Measurements from ENCODE around the gene SLC7A6.

SLC7A6 gene

DNA sequence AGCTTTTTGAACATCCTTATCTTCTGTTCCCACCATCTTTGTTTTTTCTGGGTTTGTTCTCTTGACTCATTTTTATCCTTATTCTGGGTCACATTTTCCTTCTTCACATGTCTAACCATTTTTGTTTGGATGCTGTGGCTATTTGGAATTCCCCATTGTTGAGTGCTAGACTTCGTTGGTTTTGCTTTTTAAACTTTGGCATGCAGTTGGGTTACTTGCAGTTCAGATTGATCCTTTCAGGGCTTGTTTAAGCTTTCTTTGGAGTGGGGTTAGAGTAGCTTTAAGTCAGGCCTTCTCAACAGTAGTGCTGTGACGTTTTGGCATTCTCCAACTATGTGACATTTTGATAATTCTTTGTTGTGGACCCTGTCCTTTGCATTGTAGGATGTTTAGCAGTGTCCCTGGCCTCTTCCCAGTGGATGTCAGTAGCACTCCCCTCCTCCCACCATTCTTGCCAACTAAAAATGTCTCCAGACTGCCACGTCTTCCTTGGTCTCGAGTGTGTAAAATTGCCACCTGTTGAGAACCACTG, 67.6 kb downstream of the SLC7A6 start:
- Mint-ChIP-seq H3K36me3 (ENCODE audit: low read depth) (peaks cover 42% of the 10 kb centered on the region), H3K9me3 (no peaks in the 10 kb centered on the region), H3K27ac (peak overlapping the region; percentile 77), H3K4me3 (peak overlapping the region; percentile 18), H3K27me3 (no peaks in the 10 kb centered on the region), H3K4me1 (ENCODE audit: low read depth) (peaks cover 27% of the 10 kb centered on the region)
- intact Hi-C loops (cut with micrococcal nuclease) = no loop called here

DNA sequence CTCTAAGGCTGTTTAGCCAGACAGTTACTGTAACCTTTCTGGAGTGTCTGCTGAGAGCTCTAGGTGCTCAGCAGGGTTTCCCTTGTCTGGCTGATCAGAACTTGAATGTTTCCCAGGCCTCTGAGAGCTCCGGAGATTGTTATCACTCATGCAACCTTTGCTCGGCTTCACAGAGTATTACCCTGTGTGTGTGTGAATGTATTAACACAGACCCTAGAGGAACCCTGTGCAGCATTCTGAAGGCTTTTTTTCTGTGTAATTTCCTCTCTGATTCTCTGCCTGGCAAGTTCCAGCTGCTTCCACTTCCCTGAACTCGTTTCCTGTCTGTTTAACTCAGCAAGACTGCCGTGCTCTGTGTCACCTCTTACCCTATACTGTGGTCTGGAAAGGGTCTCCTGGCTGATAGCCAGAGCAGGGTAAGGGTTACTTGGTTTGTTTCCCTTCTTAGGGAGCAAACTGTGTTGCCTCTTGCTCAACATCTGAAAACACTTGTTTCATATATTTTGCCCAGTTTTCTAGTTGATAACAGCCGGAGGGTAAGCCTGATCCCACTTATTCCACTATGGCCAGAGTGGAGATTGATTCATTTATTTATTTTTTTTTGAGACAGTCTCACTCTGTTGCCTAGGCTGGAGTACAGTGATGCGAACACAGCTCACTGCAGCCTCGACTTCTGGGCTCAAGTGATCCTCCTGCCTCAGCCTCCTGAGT, 68.2 kb downstream of the SLC7A6 start:
- H3K4me1 Mint-ChIP-seq (ENCODE audit: low read depth) = peaks cover 27% of the 10 kb centered on the region
- H3K27ac Mint-ChIP-seq = peak overlapping the region; percentile 77
- H3K4me3 Mint-ChIP-seq = peak overlapping the region; percentile 18
- no peaks in the 10 kb centered on the region for H3K9me3 Mint-ChIP-seq
- intact Hi-C loops (cut with micrococcal nuclease) = no loop called here
- H3K36me3 Mint-ChIP-seq (ENCODE audit: low read depth) = peaks cover 43% of the 10 kb centered on the region
- no peaks in the 10 kb centered on the region for H3K27me3 Mint-ChIP-seq

GRCh38 chr16:68335175-68335574, 70.8 kb downstream of the SLC7A6 start:
- Mint-ChIP-seq H3K27me3 (no peaks in the 10 kb centered on the region), H3K4me3 (no peak overlapping the region), H3K9me3 (no peaks in the 10 kb centered on the region), H3K36me3 (ENCODE audit: low read depth) (peaks cover 58% of the 10 kb centered on the region), H3K27ac (no peak overlapping the region), H3K4me1 (ENCODE audit: low read depth) (peaks cover 27% of the 10 kb centered on the region)
- intact Hi-C loops (cut with micrococcal nuclease) = no loop called here

- Mint-ChIP-seq H3K36me3 (ENCODE audit: low read depth) (peaks cover 90% of the 10 kb centered on the region), H3K4me1 (ENCODE audit: low read depth) (peaks cover 7% of the 10 kb centered on the region), H3K27me3 (no peaks in the 10 kb centered on the region), H3K27ac (no peak overlapping the region), H3K4me3 (no peak overlapping the region), H3K9me3 (no peaks in the 10 kb centered on the region)
- intact Hi-C loops (cut with micrococcal nuclease) = no loop called here
These were observed 74.2 kb downstream of the SLC7A6 start for GRCh38 chr16:68338326-68339119.

GRCh38 chr16:68339214-68339613, 74.9 kb downstream of the SLC7A6 start:
- Mint-ChIP-seq H3K4me3 (no peak overlapping the region), H3K36me3 (ENCODE audit: low read depth) (peaks cover 93% of the 10 kb centered on the region), H3K27me3 (no peaks in the 10 kb centered on the region), H3K27ac (no peak overlapping the region), H3K9me3 (no peaks in the 10 kb centered on the region), H3K4me1 (ENCODE audit: low read depth) (peaks cover 4% of the 10 kb centered on the region)
- intact Hi-C loops (cut with micrococcal nuclease) = no loop called here

DNA sequence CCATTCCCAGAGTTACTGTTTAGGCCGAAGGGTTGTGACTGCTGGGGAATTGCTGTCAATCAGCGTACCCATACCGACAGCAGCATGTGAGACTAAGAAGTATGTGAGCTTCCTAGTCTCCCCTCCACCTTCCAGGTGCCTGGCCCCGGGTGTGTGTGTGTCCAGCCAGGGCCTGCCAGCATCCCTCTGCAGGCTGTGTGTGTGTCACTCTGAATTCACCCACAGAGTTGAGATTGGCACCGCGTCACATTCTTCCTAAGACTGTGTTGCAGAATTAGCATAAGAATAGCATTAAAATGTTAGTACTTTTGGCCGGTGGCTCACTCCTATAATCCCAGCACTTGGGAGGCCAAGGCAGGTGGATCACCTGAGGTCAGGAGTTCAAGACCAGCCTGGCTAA, 78.3 kb downstream of the SLC7A6 start:
- no peaks in the 10 kb centered on the region for H3K9me3 Mint-ChIP-seq
- no peak overlapping the region for H3K4me3 Mint-ChIP-seq
- H3K4me1 Mint-ChIP-seq (ENCODE audit: low read depth) = no peaks in the 10 kb centered on the region
- intact Hi-C loops (cut with micrococcal nuclease) = no loop called here
- H3K36me3 Mint-ChIP-seq (ENCODE audit: low read depth) = peaks cover 97% of the 10 kb centered on the region
- H3K27me3 Mint-ChIP-seq = no peaks in the 10 kb centered on the region
- no peak overlapping the region for H3K27ac Mint-ChIP-seq

DNA sequence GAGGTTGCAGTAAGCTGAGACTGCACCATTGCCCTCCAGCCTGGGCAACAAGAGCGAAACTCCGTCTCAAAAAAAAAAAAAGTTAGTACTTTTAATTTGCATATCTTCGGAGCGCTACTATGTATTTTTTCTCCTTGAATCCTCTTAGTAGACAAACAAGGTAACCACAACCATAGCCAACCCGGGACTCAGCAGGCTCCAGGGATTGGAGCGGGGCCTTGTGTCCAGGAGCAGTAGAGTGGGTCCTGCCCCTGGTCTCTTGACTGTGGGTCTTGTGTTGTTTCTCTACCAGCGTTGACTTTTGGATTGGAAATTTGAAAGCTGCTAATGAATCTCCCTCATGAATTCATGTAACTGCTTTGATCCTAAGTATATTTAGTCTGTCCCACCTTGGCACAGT, 78.8 kb downstream of the SLC7A6 start:
- no peak overlapping the region for H3K4me3 Mint-ChIP-seq
- H3K27ac Mint-ChIP-seq = no peak overlapping the region
- H3K9me3 Mint-ChIP-seq = no peaks in the 10 kb centered on the region
- H3K4me1 Mint-ChIP-seq (ENCODE audit: low read depth) = no peaks in the 10 kb centered on the region
- peaks cover 97% of the 10 kb centered on the region for H3K36me3 Mint-ChIP-seq (ENCODE audit: low read depth)
- intact Hi-C loops (cut with micrococcal nuclease) = no loop called here
- H3K27me3 Mint-ChIP-seq = no peaks in the 10 kb centered on the region

DNA sequence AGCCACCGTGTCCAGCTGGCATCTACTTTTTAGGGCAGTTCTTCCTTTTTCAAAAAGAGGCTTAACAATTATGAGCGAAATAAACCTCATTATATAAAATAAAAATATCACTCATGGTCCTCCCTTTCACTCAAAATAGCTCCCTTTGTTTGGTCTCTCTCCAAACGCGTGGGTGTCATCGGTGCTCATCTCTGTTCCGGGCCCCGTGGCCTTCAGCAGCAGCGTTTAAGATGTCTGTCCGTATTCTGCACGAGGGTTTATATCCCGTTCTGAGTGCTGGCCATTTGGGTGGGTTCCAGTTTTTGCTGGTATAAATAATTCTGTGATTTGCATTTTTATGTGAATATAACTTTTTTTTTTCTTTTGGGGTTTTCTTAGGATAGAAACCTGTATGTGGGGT, 79.9 kb downstream of the SLC7A6 start:
- Mint-ChIP-seq H3K27me3 (no peaks in the 10 kb centered on the region), H3K27ac (no peak overlapping the region), H3K4me1 (ENCODE audit: low read depth) (no peaks in the 10 kb centered on the region), H3K4me3 (no peak overlapping the region), H3K9me3 (no peaks in the 10 kb centered on the region), H3K36me3 (ENCODE audit: low read depth) (peaks cover 97% of the 10 kb centered on the region)
- intact Hi-C loops (cut with micrococcal nuclease) = no loop called here

DNA sequence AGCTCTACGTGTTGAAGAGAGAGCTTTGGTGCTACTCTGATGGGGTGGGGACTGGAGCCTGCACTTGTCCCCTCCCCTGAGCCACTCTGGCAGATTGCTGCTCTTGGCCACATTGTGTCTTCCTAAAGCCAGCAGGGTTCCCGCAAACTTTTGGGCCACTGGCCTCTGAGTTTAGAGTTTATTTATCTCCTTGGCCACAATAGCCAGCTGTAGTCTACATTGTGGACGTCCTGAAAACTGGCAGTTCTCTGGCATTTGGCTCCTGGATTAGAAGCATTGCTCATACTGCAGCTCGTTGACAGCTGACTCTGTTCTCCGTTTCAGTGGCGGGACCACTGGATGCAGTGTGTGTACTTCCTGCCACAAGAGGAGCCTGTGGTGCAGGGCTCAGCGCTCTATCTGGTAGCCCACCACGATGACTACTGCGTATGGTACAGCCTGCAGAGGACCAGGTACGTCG, 81.1 kb downstream of the SLC7A6 start:
- H3K36me3 Mint-ChIP-seq (ENCODE audit: low read depth) = peaks cover 97% of the 10 kb centered on the region
- H3K4me1 Mint-ChIP-seq (ENCODE audit: low read depth) = no peaks in the 10 kb centered on the region
- H3K4me3 Mint-ChIP-seq = no peak overlapping the region
- H3K9me3 Mint-ChIP-seq = no peaks in the 10 kb centered on the region
- H3K27me3 Mint-ChIP-seq = no peaks in the 10 kb centered on the region
- intact Hi-C loops (cut with micrococcal nuclease) = no loop called here
- H3K27ac Mint-ChIP-seq = no peak overlapping the region

- H3K27ac Mint-ChIP-seq = peak overlapping the region; percentile 33
- intact Hi-C loops (cut with micrococcal nuclease) = no loop called here
These were observed 81.8 kb downstream of the SLC7A6 start for GRCh38 chr16:68345958-68346635.

GRCh38 chr16:68346892-68347480, 82.7 kb downstream of the SLC7A6 start:
- no peaks in the 10 kb centered on the region for H3K4me1 Mint-ChIP-seq (ENCODE audit: low read depth)
- H3K27me3 Mint-ChIP-seq = no peaks in the 10 kb centered on the region
- H3K27ac Mint-ChIP-seq = peak overlapping the region; percentile 33
- H3K36me3 Mint-ChIP-seq (ENCODE audit: low read depth) = peaks cover 97% of the 10 kb centered on the region
- H3K4me3 Mint-ChIP-seq = no peak overlapping the region
- intact Hi-C loops (cut with micrococcal nuclease) = no loop called here
- no peaks in the 10 kb centered on the region for H3K9me3 Mint-ChIP-seq

More at GRCh38 chr16:68345958-68346635, 81.8 kb downstream of the SLC7A6 start:
- Mint-ChIP-seq H3K4me3 (no peak overlapping the region), H3K36me3 (ENCODE audit: low read depth) (peaks cover 97% of the 10 kb centered on the region), H3K4me1 (ENCODE audit: low read depth) (no peaks in the 10 kb centered on the region), H3K27me3 (no peaks in the 10 kb centered on the region), H3K9me3 (no peaks in the 10 kb centered on the region)

GRCh38 chr16:68347605-68348004, 83.3 kb downstream of the SLC7A6 start:
- no peaks in the 10 kb centered on the region for H3K9me3 Mint-ChIP-seq
- no peak overlapping the region for H3K27ac Mint-ChIP-seq
- peaks cover 97% of the 10 kb centered on the region for H3K36me3 Mint-ChIP-seq (ENCODE audit: low read depth)
- H3K4me1 Mint-ChIP-seq (ENCODE audit: low read depth) = no peaks in the 10 kb centered on the region
- no peak overlapping the region for H3K4me3 Mint-ChIP-seq
- intact Hi-C loops (cut with micrococcal nuclease) = no loop called here
- no peaks in the 10 kb centered on the region for H3K27me3 Mint-ChIP-seq

GRCh38 chr16:68348639-68349445, 84.5 kb downstream of the SLC7A6 start:
- Mint-ChIP-seq H3K9me3 (no peaks in the 10 kb centered on the region), H3K4me1 (ENCODE audit: low read depth) (no peaks in the 10 kb centered on the region), H3K4me3 (no peak overlapping the region), H3K27ac (no peak overlapping the region), H3K36me3 (ENCODE audit: low read depth) (peaks cover 97% of the 10 kb centered on the region), H3K27me3 (peaks cover 3% of the 10 kb centered on the region)
- intact Hi-C loops (cut with micrococcal nuclease) = no loop called here

All from dendritic cell treated with granulocyte-macrophage colony-stimulating factor and Interleukin-4, amounts not matched to agents 40 ng/mL and 50 ng/mL, for 4 days (primary cell).